Measurements from ENCODE around the gene TIMM22.
"Not testable (repeated sequence)": the region's sequence is repeated elsewhere in the genome, so short reads cannot be mapped to it uniquely, and the experiment has no call there.

TIMM22 gene

DNA sequence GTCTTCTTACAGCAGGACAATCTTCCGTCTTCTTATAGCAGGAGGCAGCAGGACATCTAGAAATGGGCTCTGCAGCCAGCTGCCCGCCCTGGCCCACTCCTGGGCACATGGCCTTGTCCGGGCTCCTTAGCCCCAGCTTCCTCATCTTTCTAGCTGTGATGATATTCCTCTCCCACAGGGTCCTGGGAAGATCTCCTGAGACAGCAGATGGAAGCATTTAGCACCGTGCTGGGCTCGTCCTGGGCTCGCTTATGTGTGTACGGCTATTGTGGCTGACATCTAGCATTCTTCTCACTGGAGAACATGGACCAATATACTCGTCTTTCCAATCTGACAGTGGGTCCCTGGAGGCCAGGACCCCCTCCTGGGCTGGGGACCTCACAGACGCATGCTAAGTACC is 48.5 kb downstream of the TIMM22 start:
- Histone ChIP-seq H3K4me3 (ENCODE audit: insufficient read depth, low read depth, low read length, poor library complexity, severe bottlenecking) (no peak overlapping the region), H3K4me1 (ENCODE audit: control insufficient read depth, insufficient read depth, low read length, poor library complexity, severe bottlenecking) (no peaks in the 10 kb centered on the region), H3K9me3 (ENCODE audit: control insufficient read depth, low read length) (no peaks in the 10 kb centered on the region), H3K27me3 (replicated peaks; ENCODE audit: control insufficient read depth, insufficient read depth, low read length, poor library complexity, severe bottlenecking) (no peaks in the 10 kb centered on the region), H3K36me3 (ENCODE audit: control insufficient read depth, insufficient read depth, low read length) (peaks cover 26% of the 10 kb centered on the region), H3K27ac (ENCODE audit: insufficient read depth, low read length, poor library complexity, severe bottlenecking) (no peak overlapping the region)
- no peak for DNase-seq

DNA sequence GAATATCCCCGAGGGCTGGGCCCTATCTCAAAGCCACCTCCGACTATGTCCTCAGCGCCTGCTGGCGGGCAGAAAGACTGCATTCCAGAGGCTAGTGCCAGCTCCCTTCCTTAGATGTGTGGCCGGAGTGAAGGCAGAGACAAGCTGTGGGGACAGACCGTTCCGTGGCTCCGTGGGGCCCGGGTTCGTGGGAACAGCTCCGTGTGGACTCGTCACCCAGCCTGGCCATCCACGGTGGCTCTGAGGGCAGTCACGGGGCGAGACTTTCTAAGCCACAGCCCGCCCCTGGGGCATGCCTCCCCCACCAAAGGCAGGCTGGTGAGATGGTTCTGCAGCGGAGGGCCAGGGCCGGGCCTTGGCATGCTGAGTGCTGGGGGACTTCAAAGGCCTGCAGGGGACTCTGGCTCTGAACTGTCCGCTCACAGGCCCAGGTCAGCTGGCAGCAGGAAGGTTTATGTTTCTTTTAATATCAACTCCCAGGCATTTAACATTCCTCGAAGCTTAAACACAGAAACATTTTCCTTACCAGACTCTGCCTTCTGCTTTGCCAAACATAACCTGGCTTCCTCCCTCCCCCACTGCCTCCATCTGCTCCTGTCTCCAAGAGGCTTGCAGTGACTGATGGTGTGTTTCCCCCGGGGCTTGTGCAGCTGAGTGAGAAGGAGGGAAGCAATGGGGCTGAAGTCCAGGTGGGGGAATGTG is 50.4 kb downstream of the TIMM22 start:
- H3K36me3 ChIP-seq (ENCODE audit: control insufficient read depth, insufficient read depth, low read length), result peaks cover 16% of the 10 kb centered on the region
- H3K9me3 ChIP-seq (ENCODE audit: control insufficient read depth, low read length), result no peaks in the 10 kb centered on the region
- no peaks in the 10 kb centered on the region for H3K27me3 ChIP-seq (replicated peaks; ENCODE audit: control insufficient read depth, insufficient read depth, low read length, poor library complexity, severe bottlenecking)
- H3K4me3 ChIP-seq (ENCODE audit: insufficient read depth, low read depth, low read length, poor library complexity, severe bottlenecking), result no peak overlapping the region
- no peak overlapping the region for H3K27ac ChIP-seq (ENCODE audit: insufficient read depth, low read length, poor library complexity, severe bottlenecking)
- no peak for DNase-seq
- H3K4me1 ChIP-seq (ENCODE audit: control insufficient read depth, insufficient read depth, low read length, poor library complexity, severe bottlenecking), result no peaks in the 10 kb centered on the region

DNA sequence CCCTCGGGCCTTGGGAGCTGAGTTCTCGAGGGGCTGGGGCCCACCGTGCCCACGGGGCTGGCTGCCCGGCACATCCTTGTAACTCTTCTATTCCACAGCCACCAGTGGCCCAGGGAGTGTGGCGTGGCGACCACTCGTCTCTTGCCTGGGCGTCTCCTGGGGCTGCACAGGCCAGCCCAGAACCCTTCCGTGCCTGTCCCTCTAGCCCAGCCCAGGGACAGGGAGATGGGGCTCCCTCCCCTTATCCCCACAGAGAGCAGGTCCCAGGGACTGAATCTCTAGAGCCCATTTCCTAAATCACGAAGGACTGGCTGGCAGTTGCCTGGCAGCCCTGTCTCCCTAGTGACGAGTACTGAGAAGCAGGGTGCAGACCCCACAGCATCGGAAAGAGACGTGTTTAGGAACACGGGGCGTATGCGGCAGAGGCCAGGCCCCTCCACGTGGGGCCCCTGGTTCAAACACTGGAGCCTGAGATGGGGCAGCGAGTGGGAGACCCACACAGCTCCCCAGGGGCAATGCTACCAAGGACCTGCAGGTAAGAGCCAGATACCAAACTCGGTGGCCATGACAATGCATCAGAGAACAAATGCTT is 51.0 kb downstream of the TIMM22 start:
- no peak for DNase-seq
- H3K27ac ChIP-seq (ENCODE audit: insufficient read depth, low read length, poor library complexity, severe bottlenecking), result no peak overlapping the region
- H3K4me3 ChIP-seq (ENCODE audit: insufficient read depth, low read depth, low read length, poor library complexity, severe bottlenecking), result no peak overlapping the region
- no peaks in the 10 kb centered on the region for H3K4me1 ChIP-seq (ENCODE audit: control insufficient read depth, insufficient read depth, low read length, poor library complexity, severe bottlenecking)
- no peaks in the 10 kb centered on the region for H3K27me3 ChIP-seq (replicated peaks; ENCODE audit: control insufficient read depth, insufficient read depth, low read length, poor library complexity, severe bottlenecking)
- no peaks in the 10 kb centered on the region for H3K9me3 ChIP-seq (ENCODE audit: control insufficient read depth, low read length)
- peaks cover 16% of the 10 kb centered on the region for H3K36me3 ChIP-seq (ENCODE audit: control insufficient read depth, insufficient read depth, low read length)

- H3K27ac ChIP-seq (ENCODE audit: insufficient read depth, low read length, poor library complexity, severe bottlenecking); H3K27me3 ChIP-seq (replicated peaks; ENCODE audit: control insufficient read depth, insufficient read depth, low read length, poor library complexity, severe bottlenecking); DNase-seq; H3K4me1 ChIP-seq (ENCODE audit: control insufficient read depth, insufficient read depth, low read length, poor library complexity, severe bottlenecking); H3K4me3 ChIP-seq (ENCODE audit: insufficient read depth, low read depth, low read length, poor library complexity, severe bottlenecking); H3K9me3 ChIP-seq (ENCODE audit: control insufficient read depth, low read length): not testable (repeated sequence)
- peaks cover 18% of the 10 kb centered on the region for H3K36me3 ChIP-seq (ENCODE audit: control insufficient read depth, insufficient read depth, low read length)
Observed at GRCh38 chr17:1048516-1049115, 51.7 kb downstream of the TIMM22 start.

GRCh38 chr17:1049446-1050225 is 52.7 kb downstream of the TIMM22 start:
- no peak for DNase-seq
- H3K27ac ChIP-seq (ENCODE audit: insufficient read depth, low read length, poor library complexity, severe bottlenecking), result no peak overlapping the region
- no peaks in the 10 kb centered on the region for H3K9me3 ChIP-seq (ENCODE audit: control insufficient read depth, low read length)
- no peak overlapping the region for H3K4me3 ChIP-seq (ENCODE audit: insufficient read depth, low read depth, low read length, poor library complexity, severe bottlenecking)
- no peaks in the 10 kb centered on the region for H3K27me3 ChIP-seq (replicated peaks; ENCODE audit: control insufficient read depth, insufficient read depth, low read length, poor library complexity, severe bottlenecking)
- peaks cover 26% of the 10 kb centered on the region for H3K36me3 ChIP-seq (ENCODE audit: control insufficient read depth, insufficient read depth, low read length)
- H3K4me1 ChIP-seq (ENCODE audit: control insufficient read depth, insufficient read depth, low read length, poor library complexity, severe bottlenecking), result no peaks in the 10 kb centered on the region

DNA sequence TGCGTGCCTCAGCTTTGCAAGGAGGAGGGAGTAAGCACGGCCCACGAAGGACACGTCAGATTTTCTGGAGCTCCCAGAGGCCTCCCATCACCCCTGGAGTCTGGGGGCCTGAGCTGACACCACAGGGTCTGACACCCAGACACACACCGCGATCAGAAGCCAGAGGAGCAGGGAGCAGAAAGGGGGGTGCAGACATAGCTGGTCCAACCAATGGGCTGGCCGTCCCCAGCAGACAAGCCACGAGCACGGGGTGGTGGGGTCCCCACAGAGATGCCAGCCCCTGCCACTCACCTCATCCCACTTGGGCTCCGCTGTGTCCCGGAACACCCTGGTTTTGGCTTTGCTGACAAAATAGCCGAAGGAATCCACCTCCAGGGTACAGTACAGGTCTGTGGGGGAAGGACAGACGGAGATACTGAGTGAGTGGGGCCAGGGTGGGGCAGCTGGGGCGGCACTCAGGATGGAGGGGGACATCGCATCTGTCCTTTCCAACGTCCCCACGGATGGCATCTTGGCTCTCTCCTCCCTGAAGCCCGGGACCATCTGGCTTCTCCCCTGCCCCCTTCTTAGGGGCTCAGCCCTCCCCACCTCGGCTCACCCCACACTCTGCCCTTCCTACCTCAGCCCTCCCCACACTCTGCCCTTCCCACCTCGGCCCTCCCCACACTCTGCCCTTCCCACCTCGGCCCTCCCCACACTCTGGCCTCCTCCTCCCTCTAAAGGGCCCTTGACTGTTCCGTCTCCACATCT is 53.5 kb downstream of the TIMM22 start:
- Histone ChIP-seq H3K4me3 (ENCODE audit: insufficient read depth, low read depth, low read length, poor library complexity, severe bottlenecking) (no peak overlapping the region), H3K4me1 (ENCODE audit: control insufficient read depth, insufficient read depth, low read length, poor library complexity, severe bottlenecking) (no peaks in the 10 kb centered on the region), H3K27ac (ENCODE audit: insufficient read depth, low read length, poor library complexity, severe bottlenecking) (no peak overlapping the region), H3K9me3 (ENCODE audit: control insufficient read depth, low read length) (no peaks in the 10 kb centered on the region), H3K36me3 (ENCODE audit: control insufficient read depth, insufficient read depth, low read length) (peaks cover 26% of the 10 kb centered on the region), H3K27me3 (replicated peaks; ENCODE audit: control insufficient read depth, insufficient read depth, low read length, poor library complexity, severe bottlenecking) (no peaks in the 10 kb centered on the region)
- no peak for DNase-seq

GRCh38 chr17:1050996-1051925 is 54.3 kb downstream of the TIMM22 start:
- Histone ChIP-seq H3K27me3 (replicated peaks; ENCODE audit: control insufficient read depth, insufficient read depth, low read length, poor library complexity, severe bottlenecking) (no peaks in the 10 kb centered on the region), H3K4me1 (ENCODE audit: control insufficient read depth, insufficient read depth, low read length, poor library complexity, severe bottlenecking) (no peaks in the 10 kb centered on the region), H3K27ac (ENCODE audit: insufficient read depth, low read length, poor library complexity, severe bottlenecking) (no peak overlapping the region), H3K4me3 (ENCODE audit: insufficient read depth, low read depth, low read length, poor library complexity, severe bottlenecking) (no peak overlapping the region), H3K9me3 (ENCODE audit: control insufficient read depth, low read length) (no peaks in the 10 kb centered on the region), H3K36me3 (ENCODE audit: control insufficient read depth, insufficient read depth, low read length) (peaks cover 34% of the 10 kb centered on the region)
- no peak for DNase-seq
